Mammary epithelial cell (primary cell): Measurements from ENCODE around the gene SPTBN2.

Source experiments
- EZH2 ChIP-seq: IDR thresholded peaks from 2 replicates; pipeline ENCODE4 v1.6.1; 2012; ENCODE audit warnings: low read length, inconsistent platforms, borderline replicate concordance
- TF ChIP-seq, protein P1 (sequence below), 2 donors: IDR thresholded peaks in 1 of 2; conservative IDR thresholded peaks in 1 of 2; 2 replicates each; pipeline ENCODE4 v1.5.1; 2011 to 2012; ENCODE audit warnings: inconsistent platforms in 2 of 2, low read length in 2 of 2, mild to moderate bottlenecking in 2 of 2, control low read depth in 1 of 2, low read depth in 1 of 2; ENCODE audit not compliant: insufficient read depth in 1 of 2; ENCODE audit errors: extremely low read depth in 1 of 2

DNA sequence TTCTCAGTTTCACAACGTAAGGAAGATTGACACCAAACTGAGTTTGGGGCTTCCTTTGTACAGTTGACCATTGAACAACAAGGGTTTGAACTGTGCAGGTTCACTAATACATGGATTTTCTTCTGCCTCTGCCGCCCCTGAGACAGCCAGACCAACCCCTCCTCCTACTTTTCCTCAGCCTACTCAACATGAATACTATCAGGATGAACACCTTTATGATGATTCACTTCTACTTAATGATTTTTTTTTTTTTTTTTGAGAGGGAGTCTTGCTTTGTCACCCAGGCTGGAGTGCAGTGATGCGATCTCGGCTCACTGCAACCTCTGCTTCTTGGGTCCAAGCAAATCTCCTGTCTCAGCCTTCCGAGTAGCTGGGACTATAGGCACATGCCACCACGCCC, 75.9 kb downstream of the SPTBN2 start:
- TF ChIP-seq, protein P1, sequence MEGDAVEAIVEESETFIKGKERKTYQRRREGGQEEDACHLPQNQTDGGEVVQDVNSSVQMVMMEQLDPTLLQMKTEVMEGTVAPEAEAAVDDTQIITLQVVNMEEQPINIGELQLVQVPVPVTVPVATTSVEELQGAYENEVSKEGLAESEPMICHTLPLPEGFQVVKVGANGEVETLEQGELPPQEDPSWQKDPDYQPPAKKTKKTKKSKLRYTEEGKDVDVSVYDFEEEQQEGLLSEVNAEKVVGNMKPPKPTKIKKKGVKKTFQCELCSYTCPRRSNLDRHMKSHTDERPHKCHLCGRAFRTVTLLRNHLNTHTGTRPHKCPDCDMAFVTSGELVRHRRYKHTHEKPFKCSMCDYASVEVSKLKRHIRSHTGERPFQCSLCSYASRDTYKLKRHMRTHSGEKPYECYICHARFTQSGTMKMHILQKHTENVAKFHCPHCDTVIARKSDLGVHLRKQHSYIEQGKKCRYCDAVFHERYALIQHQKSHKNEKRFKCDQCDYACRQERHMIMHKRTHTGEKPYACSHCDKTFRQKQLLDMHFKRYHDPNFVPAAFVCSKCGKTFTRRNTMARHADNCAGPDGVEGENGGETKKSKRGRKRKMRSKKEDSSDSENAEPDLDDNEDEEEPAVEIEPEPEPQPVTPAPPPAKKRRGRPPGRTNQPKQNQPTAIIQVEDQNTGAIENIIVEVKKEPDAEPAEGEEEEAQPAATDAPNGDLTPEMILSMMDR (conservative IDR thresholded peaks at IDR 0.05 in 1 of 2, IDR thresholded peaks at IDR 0.05 in 1 of 2; ENCODE audit: extremely low read depth in 1 of 2, insufficient read depth in 1 of 2, low read depth in 1 of 2, low read length in 2 of 2), result no peak
- no peak for TF ChIP-seq EZH2
